MM.1S (cell line): Measurements from ENCODE around the gene FAM20C.

Source experiments
- DNase-seq: peaks from one replicate; pipeline ENCODE4 v3.0.0-alpha.2; 2015
- H2AFZ ChIP-seq: fragments of 300-600 bp; sonication (generic); 2 replicates; pipeline ENCODE4 v1.6.0; 2016; ENCODE audit warnings: antibody characterized with exemption, low read length
- H3F3A ChIP-seq: fragments of 300-600 bp; sonication (generic); 2 replicates; pipeline ENCODE4 v1.6.1; 2016; ENCODE audit warnings: mild to moderate bottlenecking, antibody characterized with exemption, low read length, moderate library complexity, mixed read lengths; ENCODE audit not compliant: insufficient read depth
- H3K27ac ChIP-seq: fragments of 300-600 bp; sonication (generic); 2 replicates; pipeline ENCODE4 v1.5.1; 2016; ENCODE audit warnings: mild to moderate bottlenecking, low read length
- H3K27me3 ChIP-seq: fragments of 300-600 bp; sonication (generic); replicated peaks from 2 replicates; pipeline ENCODE4 v1.6.0; 2016; ENCODE audit warnings: low read length; ENCODE audit not compliant: insufficient read depth
- H3K36me3 ChIP-seq: fragments of 300-600 bp; sonication (generic); replicated peaks from 2 replicates; pipeline ENCODE4 v1.6.1; 2016; ENCODE audit warnings: mild to moderate bottlenecking, low read length, mixed read lengths; ENCODE audit not compliant: insufficient read depth
- H3K4me1 ChIP-seq: fragments of 300-600 bp; sonication (generic); 2 replicates; pipeline ENCODE4 v1.6.1; 2016; ENCODE audit warnings: low read length, mixed read lengths
- H3K4me2 ChIP-seq: fragments of 300-600 bp; sonication (generic); 2 replicates; pipeline ENCODE4 v1.6.0; 2016; ENCODE audit warnings: low read depth, low read length
- H3K4me3 ChIP-seq: fragments of 300-600 bp; sonication (generic); 2 replicates; pipeline ENCODE4 v1.5.1; 2016; ENCODE audit warnings: low read length, mixed read lengths
- H3K79me2 ChIP-seq: fragments of 300-600 bp; sonication (generic); 2 replicates; pipeline ENCODE4 v1.6.1; 2016; ENCODE audit warnings: mixed run types, low read length, mixed read lengths
- H3K9ac ChIP-seq: fragments of 300-600 bp; sonication (generic); 2 replicates; pipeline ENCODE4 v1.6.1; 2016; ENCODE audit warnings: low read length, mixed read lengths
- H3K9me2 ChIP-seq: fragments of 300-600 bp; sonication (generic); replicated peaks from 2 replicates; pipeline ENCODE4 v1.6.1; 2016; ENCODE audit warnings: mild to moderate bottlenecking, low read length, mixed read lengths; ENCODE audit not compliant: insufficient read depth
- H3K9me3 ChIP-seq: fragments of 300-600 bp; sonication (generic); replicated peaks from 2 replicates; pipeline ENCODE4 v1.6.1; 2016; ENCODE audit warnings: mild to moderate bottlenecking, low read length, mixed read lengths; ENCODE audit not compliant: insufficient read depth
- H4K20me1 ChIP-seq: fragments of 300-600 bp; sonication (generic); 2 replicates; pipeline ENCODE4 v1.6.1; 2016; ENCODE audit warnings: mild to moderate bottlenecking, low read length, moderate library complexity, mixed read lengths; ENCODE audit not compliant: insufficient read depth
- EZH2 ChIP-seq: fragments of 300-600 bp; sonication (generic); optimal IDR thresholded peaks from 2 replicates; pipeline ENCODE3; 2017; ENCODE audit warnings: low read depth, mild to moderate bottlenecking, antibody characterized with exemption, low read length, mixed read lengths
- EZH2phosphoT487 ChIP-seq: fragments of 300-600 bp; sonication (generic); IDR thresholded peaks from 2 replicates; pipeline ENCODE4 v1.6.1; 2018; ENCODE audit warnings: antibody characterized with exemption, low read length
- TF ChIP-seq, protein P1 (sequence below): fragments of 300-600 bp; sonication (generic); IDR thresholded peaks from 2 replicates; pipeline ENCODE4 v1.5.1; 2016; ENCODE audit warnings: antibody characterized with exemption, low read length, mixed read lengths

The FAM20C gene

DNA sequence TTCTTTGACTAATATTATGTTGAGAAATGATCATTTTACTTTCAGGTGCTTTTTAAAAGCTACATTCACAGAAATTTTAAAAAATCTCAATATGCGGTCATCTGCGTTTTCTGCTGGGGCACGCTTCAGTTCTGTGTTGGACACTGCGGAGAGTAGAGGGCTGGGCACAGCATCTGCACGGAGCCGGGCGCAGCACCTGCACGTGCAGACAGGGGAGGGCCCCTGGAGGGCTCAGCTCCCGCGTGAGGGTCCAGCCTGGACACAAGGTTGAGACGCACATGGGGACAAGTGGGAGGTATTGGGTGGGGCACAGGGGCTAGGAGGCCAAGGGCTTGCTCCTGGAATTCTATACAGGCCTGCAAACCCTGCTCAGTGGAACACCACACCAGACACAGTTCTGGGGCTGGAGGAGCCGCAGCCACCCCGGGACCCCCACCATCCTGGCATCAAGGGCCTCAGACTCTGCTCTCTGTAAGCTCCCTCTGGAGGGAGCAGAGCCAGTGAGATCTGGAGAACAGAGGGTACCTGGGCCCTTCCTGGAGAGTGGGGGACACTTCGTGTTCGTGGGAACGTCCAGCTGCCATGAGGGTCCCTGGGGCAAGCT, 20.4 kb upstream of the FAM20C start:
- Histone ChIP-seq H3K9me3 (no peaks in the 10 kb centered on the region), H3K9ac (no peak overlapping the region), H3K79me2 (no peaks in the 10 kb centered on the region), H2AFZ (no peak overlapping the region), H3K9me2 (no peaks in the 10 kb centered on the region), H3K4me2 (no peak overlapping the region), H3K4me1 (no peaks in the 10 kb centered on the region), H3K27ac (no peak overlapping the region), H3F3A (no peaks in the 10 kb centered on the region), H3K36me3 (no peaks in the 10 kb centered on the region), H3K27me3 (no peaks in the 10 kb centered on the region; the same call in 1 of the 2 replicates), H3K4me3 (no peak overlapping the region), H4K20me1 (no peaks in the 10 kb centered on the region)
- TF ChIP-seq EZH2 (no peak), EZH2phosphoT487 (no peak)
- TF ChIP-seq, protein P1, sequence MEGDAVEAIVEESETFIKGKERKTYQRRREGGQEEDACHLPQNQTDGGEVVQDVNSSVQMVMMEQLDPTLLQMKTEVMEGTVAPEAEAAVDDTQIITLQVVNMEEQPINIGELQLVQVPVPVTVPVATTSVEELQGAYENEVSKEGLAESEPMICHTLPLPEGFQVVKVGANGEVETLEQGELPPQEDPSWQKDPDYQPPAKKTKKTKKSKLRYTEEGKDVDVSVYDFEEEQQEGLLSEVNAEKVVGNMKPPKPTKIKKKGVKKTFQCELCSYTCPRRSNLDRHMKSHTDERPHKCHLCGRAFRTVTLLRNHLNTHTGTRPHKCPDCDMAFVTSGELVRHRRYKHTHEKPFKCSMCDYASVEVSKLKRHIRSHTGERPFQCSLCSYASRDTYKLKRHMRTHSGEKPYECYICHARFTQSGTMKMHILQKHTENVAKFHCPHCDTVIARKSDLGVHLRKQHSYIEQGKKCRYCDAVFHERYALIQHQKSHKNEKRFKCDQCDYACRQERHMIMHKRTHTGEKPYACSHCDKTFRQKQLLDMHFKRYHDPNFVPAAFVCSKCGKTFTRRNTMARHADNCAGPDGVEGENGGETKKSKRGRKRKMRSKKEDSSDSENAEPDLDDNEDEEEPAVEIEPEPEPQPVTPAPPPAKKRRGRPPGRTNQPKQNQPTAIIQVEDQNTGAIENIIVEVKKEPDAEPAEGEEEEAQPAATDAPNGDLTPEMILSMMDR, result no peak
- no peak for DNase-seq

DNA sequence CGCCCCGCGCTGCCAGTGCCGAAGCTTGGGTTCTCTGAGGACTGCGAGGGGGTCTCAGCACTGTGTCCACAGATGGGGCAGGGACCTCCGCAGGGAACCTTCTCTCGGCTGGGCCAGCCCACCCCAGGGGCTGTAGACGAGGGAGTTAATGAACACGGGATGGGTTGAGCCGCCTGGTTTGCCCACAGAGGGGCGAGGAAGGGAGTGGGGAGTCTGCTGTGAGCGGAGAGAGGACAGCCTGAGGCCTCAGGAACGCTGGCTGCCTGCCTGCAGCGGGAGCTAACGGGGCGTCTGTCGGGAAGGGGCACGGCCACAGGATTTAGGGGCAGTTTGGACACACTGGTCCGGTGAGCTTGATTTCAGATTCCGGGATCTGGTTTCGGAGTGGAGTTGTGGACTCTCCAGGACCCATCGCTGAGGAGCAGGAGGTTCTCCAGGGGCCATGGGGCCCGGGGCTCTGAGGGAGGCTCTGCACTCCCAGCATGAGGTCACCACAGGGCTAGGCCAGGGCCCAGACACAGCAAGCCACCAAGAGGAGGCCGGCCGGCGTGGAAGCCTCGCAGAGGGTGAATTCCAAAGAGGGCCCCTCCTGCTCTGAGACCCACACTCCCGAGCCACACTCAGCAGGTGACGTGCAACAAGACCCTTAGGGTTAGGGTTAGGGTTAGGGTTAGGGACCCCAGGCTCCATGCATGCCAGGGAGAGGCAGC, 19.0 kb upstream of the FAM20C start:
- H3K4me3 ChIP-seq, result no peak overlapping the region
- H3K9ac ChIP-seq, result no peak overlapping the region
- H3K27me3 ChIP-seq, result no peaks in the 10 kb centered on the region; the same call in 1 of the 2 replicates
- TF ChIP-seq EZH2phosphoT487 (no peak), EZH2 (no peak)
- TF ChIP-seq, protein P1, result no peak
- no peaks in the 10 kb centered on the region for H3F3A ChIP-seq
- H3K27ac ChIP-seq, result no peak overlapping the region
- H3K9me2 ChIP-seq, result no peaks in the 10 kb centered on the region
- no peaks in the 10 kb centered on the region for H3K4me1 ChIP-seq
- H3K79me2 ChIP-seq, result no peaks in the 10 kb centered on the region
- H3K9me3 ChIP-seq, result no peaks in the 10 kb centered on the region
- H3K4me2 ChIP-seq, result no peak overlapping the region
- H4K20me1 ChIP-seq, result no peaks in the 10 kb centered on the region
- no peak for DNase-seq
- H2AFZ ChIP-seq, result no peak overlapping the region
- no peaks in the 10 kb centered on the region for H3K36me3 ChIP-seq

DNA sequence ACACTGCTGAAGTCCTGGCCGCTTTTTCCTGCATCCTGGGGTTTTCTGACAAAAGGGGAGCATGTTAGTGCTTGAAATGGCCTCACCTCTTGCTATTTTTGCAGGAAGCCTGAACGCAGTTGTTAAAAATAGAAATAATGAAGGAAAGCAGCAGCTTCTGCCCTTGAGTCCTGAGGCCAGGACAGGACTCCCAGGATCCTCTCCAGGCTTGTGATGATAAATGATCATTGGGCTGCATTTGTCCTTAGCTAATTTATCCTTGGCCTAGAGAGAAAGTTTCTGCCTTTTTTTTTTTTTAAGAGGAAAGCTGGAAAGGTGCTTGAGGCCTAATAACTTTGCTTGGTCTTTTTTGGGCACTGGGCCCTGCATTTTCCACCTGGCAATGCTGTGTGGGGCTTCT, 17.7 kb upstream of the FAM20C start:
- H3K4me2 ChIP-seq, result no peak overlapping the region

More for the DNA sequence above, 17.7 kb upstream of the FAM20C start:
- Histone ChIP-seq H3K79me2 (no peaks in the 10 kb centered on the region), H3K27ac (no peak overlapping the region), H3F3A (no peaks in the 10 kb centered on the region), H3K9ac (no peak overlapping the region), H3K4me1 (no peaks in the 10 kb centered on the region), H3K27me3 (no peaks in the 10 kb centered on the region; the same call in 1 of the 2 replicates), H4K20me1 (no peaks in the 10 kb centered on the region), H3K9me3 (no peaks in the 10 kb centered on the region), H3K36me3 (no peaks in the 10 kb centered on the region), H2AFZ (no peak overlapping the region), H3K4me3 (no peak overlapping the region), H3K9me2 (no peaks in the 10 kb centered on the region)
- TF ChIP-seq EZH2phosphoT487, result no peak
- TF ChIP-seq EZH2, result no peak
- TF ChIP-seq, protein P1, result no peak
- no peak for DNase-seq
